ENCODE measurements around the gene ARSD. TPM values are rescaled to one million over a fixed set of nuclear protein-coding genes. Genes with fewer than 3 reads are reported as not detected.
"Not testable (repeated sequence)": the region's sequence is repeated elsewhere in the genome, so short reads cannot be mapped to it uniquely, and the experiment has no call there.

Gene ARSD
- total RNA-seq, 1 donor from 2014 or later = 8.8 TPM

GRCh38 chrX:2954541-2954940 is 25.4 kb upstream of the ARSD start:
- TF ChIP-seq, protein P1, sequence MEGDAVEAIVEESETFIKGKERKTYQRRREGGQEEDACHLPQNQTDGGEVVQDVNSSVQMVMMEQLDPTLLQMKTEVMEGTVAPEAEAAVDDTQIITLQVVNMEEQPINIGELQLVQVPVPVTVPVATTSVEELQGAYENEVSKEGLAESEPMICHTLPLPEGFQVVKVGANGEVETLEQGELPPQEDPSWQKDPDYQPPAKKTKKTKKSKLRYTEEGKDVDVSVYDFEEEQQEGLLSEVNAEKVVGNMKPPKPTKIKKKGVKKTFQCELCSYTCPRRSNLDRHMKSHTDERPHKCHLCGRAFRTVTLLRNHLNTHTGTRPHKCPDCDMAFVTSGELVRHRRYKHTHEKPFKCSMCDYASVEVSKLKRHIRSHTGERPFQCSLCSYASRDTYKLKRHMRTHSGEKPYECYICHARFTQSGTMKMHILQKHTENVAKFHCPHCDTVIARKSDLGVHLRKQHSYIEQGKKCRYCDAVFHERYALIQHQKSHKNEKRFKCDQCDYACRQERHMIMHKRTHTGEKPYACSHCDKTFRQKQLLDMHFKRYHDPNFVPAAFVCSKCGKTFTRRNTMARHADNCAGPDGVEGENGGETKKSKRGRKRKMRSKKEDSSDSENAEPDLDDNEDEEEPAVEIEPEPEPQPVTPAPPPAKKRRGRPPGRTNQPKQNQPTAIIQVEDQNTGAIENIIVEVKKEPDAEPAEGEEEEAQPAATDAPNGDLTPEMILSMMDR (conservative IDR thresholded peaks at IDR 0.05) = no peak
- Mint-ChIP-seq H3K4me3 (no peak overlapping the region), H3K27ac (ENCODE audit: unreplicated experiment) (no peak overlapping the region), H3K27me3 (ENCODE audit: low read depth) (no peaks in the 10 kb centered on the region), H3K9me3 (peaks cover under 1% of the 10 kb centered on the region), H3K36me3 (ENCODE audit: low read depth) (peaks cover 21% of the 10 kb centered on the region), H3K4me1 (no peaks in the 10 kb centered on the region)
- no peak for DNase-seq (ENCODE audit: low read depth, low spot score)

DNA sequence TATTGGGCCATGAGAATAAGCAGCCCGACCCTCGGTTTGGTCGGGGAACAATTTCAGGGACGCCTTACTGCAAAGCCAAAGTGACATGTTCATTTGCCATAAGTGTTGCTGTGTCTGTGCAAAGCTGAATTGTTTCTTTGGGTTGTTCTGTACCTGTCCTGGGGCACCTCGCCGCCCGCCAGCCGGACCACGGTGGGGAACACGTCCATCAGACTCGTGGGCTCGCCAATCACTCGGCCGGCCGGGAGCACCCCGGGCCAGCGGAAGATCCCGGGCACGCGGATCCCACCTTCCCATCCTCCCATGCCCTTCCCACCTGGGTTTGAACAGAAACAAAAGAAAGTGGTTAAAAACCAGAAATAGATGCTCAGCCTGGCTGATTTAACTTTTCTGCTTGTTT is 8.8 kb upstream of the ARSD start:
- not testable (repeated sequence) for H3K4me3 Mint-ChIP-seq; H3K27me3 Mint-ChIP-seq (ENCODE audit: low read depth); H3K27ac Mint-ChIP-seq (ENCODE audit: unreplicated experiment); H3K9me3 Mint-ChIP-seq; H3K4me1 Mint-ChIP-seq; DNase-seq (ENCODE audit: low read depth, low spot score)
- H3K36me3 Mint-ChIP-seq (ENCODE audit: low read depth) = peaks cover 11% of the 10 kb centered on the region

DNA sequence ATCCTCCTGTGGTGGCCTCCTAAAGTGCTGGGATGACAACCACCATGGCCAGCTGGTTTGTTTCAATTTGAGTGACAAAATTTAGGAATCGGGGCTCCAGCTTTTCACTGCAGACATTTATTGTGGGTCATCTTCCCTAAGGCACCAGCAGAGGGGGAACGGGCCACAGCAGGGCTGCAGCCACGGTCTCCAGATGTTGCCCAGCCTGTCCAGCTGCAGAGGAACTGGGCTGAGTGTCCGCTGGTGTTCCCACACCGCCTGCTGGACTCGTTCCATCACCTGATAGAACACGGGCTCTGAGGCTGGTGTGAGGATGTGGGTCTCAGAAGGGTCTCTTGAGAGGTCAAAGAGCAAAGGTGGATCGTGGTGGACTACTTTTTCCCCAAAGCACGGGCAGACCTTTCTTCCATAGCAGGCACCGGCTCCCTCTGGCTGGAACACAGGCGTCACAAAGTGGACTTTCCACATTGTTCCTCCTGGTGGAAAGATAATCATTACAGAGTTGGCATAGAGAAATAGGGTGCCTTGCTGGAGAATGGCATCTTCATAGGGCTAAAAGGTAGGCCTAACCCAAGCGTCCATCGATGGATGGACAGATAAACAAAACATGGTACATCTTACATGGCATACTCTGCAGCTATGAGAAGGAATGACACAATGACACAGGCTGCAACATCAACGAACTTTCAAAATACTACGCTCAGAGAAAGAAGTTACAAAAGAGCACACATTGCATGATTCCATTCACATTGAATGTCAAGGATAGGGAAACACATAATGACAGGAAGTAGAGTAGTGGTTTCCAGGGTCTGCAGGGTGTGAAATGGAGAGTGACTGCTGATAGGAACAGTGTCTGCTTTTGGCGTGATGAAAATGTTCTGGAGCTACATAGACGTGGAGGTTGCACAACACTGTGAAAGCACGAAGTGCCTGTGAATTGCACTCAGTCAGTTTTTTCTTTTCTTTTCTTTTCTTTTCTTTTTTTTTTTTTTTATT is 5.9 kb upstream of the ARSD start:
- peaks cover 20% of the 10 kb centered on the region for H3K36me3 Mint-ChIP-seq (ENCODE audit: low read depth)
- H3K27ac Mint-ChIP-seq (ENCODE audit: unreplicated experiment) = no peak overlapping the region
- peaks cover 5% of the 10 kb centered on the region for H3K4me1 Mint-ChIP-seq
- H3K4me3 Mint-ChIP-seq = no peak overlapping the region
- TF ChIP-seq, protein P1 (conservative IDR thresholded peaks at IDR 0.05) = no peak
- no peaks in the 10 kb centered on the region for H3K27me3 Mint-ChIP-seq (ENCODE audit: low read depth)
- DNase-seq (ENCODE audit: low read depth, low spot score) = no peak
- H3K9me3 Mint-ChIP-seq = peaks cover 7% of the 10 kb centered on the region

DNA sequence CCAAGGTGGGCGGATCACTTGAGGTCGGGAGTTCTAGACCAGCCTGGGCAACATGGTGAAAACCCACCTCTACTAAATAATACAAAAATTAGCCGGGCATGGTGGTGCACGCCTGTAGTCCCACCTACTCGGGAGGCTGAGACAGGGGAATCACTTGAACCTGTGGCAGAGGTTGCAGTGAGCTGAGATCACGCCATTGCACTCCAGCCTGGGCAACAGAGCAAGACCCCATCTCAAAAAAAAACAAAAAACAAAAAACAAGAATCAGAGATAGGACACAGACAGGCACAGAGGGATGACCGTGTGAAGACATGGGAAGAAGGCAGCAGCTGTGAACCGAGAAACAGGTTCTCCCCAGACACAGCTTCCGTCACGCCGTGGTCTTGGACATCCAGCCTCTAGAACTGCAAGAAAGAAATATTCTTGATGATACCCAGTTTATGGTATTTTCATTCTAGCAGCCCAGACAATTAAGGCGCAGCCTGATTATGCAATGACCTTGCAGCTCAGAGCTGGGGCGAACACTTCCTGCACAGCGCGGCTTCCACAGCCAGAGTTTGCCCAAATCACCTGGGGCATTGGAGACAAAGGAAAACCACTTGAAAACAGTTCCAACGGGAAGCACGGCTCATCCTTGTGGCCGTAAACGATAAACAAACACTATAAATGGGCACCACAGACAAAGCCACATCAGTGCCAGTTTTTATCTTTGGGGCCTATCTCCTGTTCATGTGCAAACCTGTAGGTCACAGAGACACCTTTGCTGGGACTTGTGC is 4.2 kb upstream of the ARSD start:
- Mint-ChIP-seq H3K27ac (ENCODE audit: unreplicated experiment) (no peak overlapping the region), H3K36me3 (ENCODE audit: low read depth) (peaks cover 20% of the 10 kb centered on the region), H3K27me3 (ENCODE audit: low read depth) (no peaks in the 10 kb centered on the region), H3K9me3 (peaks cover 7% of the 10 kb centered on the region), H3K4me1 (peaks cover 6% of the 10 kb centered on the region), H3K4me3 (no peak overlapping the region)
- TF ChIP-seq, protein P1 (conservative IDR thresholded peaks at IDR 0.05) = no peak
- DNase-seq (ENCODE audit: low read depth, low spot score) = no peak

DNA sequence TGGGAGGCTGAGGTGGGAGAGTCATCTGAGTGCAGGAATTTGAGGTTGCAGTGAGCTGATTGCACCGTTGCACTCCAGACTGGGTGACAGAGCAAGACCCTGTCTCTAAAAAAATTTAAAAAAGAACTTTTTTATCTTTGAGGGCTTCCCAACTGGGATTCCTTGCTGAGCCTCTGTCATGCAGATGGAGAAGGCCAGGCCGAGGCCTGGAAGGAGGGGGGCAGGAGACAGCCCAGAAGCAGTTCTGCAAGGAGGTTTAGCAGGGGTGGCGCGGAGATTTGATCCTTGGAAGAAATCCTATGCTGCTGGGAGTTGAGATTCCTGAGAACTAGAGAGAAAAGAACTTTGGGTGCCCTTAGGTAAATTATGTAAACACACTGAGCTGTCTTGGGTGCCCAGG is 2.5 kb upstream of the ARSD start:
- DNase-seq (ENCODE audit: low read depth, low spot score) = no peak
- Mint-ChIP-seq H3K9me3 (peaks cover 10% of the 10 kb centered on the region), H3K4me3 (peak overlapping the region; percentile 69), H3K36me3 (ENCODE audit: low read depth) (peaks cover 26% of the 10 kb centered on the region), H3K27ac (ENCODE audit: unreplicated experiment) (no peak overlapping the region), H3K27me3 (ENCODE audit: low read depth) (no peaks in the 10 kb centered on the region), H3K4me1 (peaks cover 18% of the 10 kb centered on the region)
- TF ChIP-seq, protein P1 (conservative IDR thresholded peaks at IDR 0.05) = no peak

Data from neural crest cell (in vitro differentiated cells).